Measurements from ENCODE around the gene KIF25.

KIF25 gene

GRCh38 chr6:167997642-167998041 is at the start of gene KIF25:
TSS of gene KIF25 (plus strand) at chr6:167997671. CDS start at chr6:168029586, 31,915 bp downstream.
- in situ Hi-C loops (cut with HindIII; ENCODE audit: low sequenced_read_pairs) = no loop called here

- in situ Hi-C loops (cut with HindIII; ENCODE audit: low sequenced_read_pairs) = no loop called here
Observed at GRCh38 chr6:167947716-167948115, 49.8 kb upstream of the KIF25 start.

- in situ Hi-C loops (cut with HindIII; ENCODE audit: low sequenced_read_pairs) = no loop called here
Observed at GRCh38 chr6:167948716-167949115, 48.8 kb upstream of the KIF25 start.

- in situ Hi-C loops (cut with HindIII; ENCODE audit: low sequenced_read_pairs) = no loop called here
Observed at GRCh38 chr6:167949121-167949684, 48.3 kb upstream of the KIF25 start.

GRCh38 chr6:167951781-167952511 is 45.5 kb upstream of the KIF25 start:
- in situ Hi-C loops (cut with HindIII; ENCODE audit: low sequenced_read_pairs) = no loop called here

GRCh38 chr6:167952512-167952859 is 45.0 kb upstream of the KIF25 start:
- in situ Hi-C loops (cut with HindIII; ENCODE audit: low sequenced_read_pairs) = no loop called here

- in situ Hi-C loops (cut with HindIII; ENCODE audit: low sequenced_read_pairs) = no loop called here
Observed at GRCh38 chr6:167953551-167953950, 43.9 kb upstream of the KIF25 start.

GRCh38 chr6:167954151-167954550 is 43.3 kb upstream of the KIF25 start:
- in situ Hi-C loops (cut with HindIII; ENCODE audit: low sequenced_read_pairs) = no loop called here

GRCh38 chr6:167956491-167956890 is 41.0 kb upstream of the KIF25 start:
- in situ Hi-C loops (cut with HindIII; ENCODE audit: low sequenced_read_pairs) = no loop called here

- in situ Hi-C loops (cut with HindIII; ENCODE audit: low sequenced_read_pairs) = no loop called here
Observed at GRCh38 chr6:167956983-167957492, 40.4 kb upstream of the KIF25 start.

GRCh38 chr6:167957626-167958025 is 39.8 kb upstream of the KIF25 start:
- in situ Hi-C loops (cut with HindIII; ENCODE audit: low sequenced_read_pairs) = no loop called here

GRCh38 chr6:167960579-167960978 is 36.9 kb upstream of the KIF25 start:
- in situ Hi-C loops (cut with HindIII; ENCODE audit: low sequenced_read_pairs) = no loop called here

GRCh38 chr6:167962711-167963110 is 34.8 kb upstream of the KIF25 start:
- in situ Hi-C loops (cut with HindIII; ENCODE audit: low sequenced_read_pairs) = no loop called here

GRCh38 chr6:167963589-167964057 is 33.8 kb upstream of the KIF25 start:
- in situ Hi-C loops (cut with HindIII; ENCODE audit: low sequenced_read_pairs) = no loop called here

- in situ Hi-C loops (cut with HindIII; ENCODE audit: low sequenced_read_pairs) = no loop called here
Observed at GRCh38 chr6:167965592-167966539, 31.6 kb upstream of the KIF25 start.

GRCh38 chr6:167966540-167966905 is 30.9 kb upstream of the KIF25 start:
- in situ Hi-C loops (cut with HindIII; ENCODE audit: low sequenced_read_pairs) = no loop called here

GRCh38 chr6:167968091-167968490 is 29.4 kb upstream of the KIF25 start:
- in situ Hi-C loops (cut with HindIII; ENCODE audit: low sequenced_read_pairs) = no loop called here

GRCh38 chr6:167970230-167970629 is 27.2 kb upstream of the KIF25 start:
- in situ Hi-C loops (cut with HindIII; ENCODE audit: low sequenced_read_pairs) = no loop called here

- in situ Hi-C loops (cut with HindIII; ENCODE audit: low sequenced_read_pairs) = no loop called here
Observed at GRCh38 chr6:167972193-167972592, 25.3 kb upstream of the KIF25 start.

GRCh38 chr6:167973148-167973885 is 24.2 kb upstream of the KIF25 start:
- in situ Hi-C loops (cut with HindIII; ENCODE audit: low sequenced_read_pairs) = no loop called here

Measured in DLD1 (cell line).